ENCODE data around the gene BTBD16.

DNA sequence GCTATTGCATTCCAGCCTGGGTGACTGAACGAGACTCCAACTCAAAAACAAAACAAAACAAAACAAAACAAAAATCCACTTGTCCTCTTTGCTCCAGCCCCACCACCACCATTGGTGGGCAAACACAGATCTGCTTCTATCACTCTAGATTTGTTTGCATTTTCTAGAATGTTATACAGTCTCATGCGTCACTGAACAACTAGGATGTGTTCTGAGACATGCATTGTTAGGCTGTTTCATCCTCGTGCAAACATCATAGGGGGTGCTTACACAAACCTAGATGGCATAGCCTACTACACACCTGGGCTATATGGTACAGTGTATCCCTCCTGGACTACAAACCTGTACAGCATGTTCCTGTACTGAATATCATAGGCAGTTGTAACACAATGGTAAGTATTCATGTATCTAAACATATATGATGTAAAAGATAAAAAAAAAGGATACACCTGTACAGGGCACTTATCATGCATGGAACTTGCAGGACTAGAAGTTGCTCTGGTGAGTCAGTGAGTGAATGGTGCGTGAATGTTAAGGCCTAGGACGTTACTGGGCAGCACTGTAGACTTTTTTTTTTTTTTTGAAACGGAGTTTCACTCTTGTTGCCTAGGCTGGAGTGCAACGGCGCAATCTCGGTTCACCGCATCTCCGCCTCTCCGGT lies 45.3 kb downstream of the BTBD16 start:
- TF ChIP-seq, protein P1, sequence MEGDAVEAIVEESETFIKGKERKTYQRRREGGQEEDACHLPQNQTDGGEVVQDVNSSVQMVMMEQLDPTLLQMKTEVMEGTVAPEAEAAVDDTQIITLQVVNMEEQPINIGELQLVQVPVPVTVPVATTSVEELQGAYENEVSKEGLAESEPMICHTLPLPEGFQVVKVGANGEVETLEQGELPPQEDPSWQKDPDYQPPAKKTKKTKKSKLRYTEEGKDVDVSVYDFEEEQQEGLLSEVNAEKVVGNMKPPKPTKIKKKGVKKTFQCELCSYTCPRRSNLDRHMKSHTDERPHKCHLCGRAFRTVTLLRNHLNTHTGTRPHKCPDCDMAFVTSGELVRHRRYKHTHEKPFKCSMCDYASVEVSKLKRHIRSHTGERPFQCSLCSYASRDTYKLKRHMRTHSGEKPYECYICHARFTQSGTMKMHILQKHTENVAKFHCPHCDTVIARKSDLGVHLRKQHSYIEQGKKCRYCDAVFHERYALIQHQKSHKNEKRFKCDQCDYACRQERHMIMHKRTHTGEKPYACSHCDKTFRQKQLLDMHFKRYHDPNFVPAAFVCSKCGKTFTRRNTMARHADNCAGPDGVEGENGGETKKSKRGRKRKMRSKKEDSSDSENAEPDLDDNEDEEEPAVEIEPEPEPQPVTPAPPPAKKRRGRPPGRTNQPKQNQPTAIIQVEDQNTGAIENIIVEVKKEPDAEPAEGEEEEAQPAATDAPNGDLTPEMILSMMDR (IDR thresholded peaks at IDR 0.05; ENCODE audit: low read depth, low read length) = no peak
- no peak for TF ChIP-seq EZH2phosphoT487 (IDR thresholded peaks at IDR 0.05; ENCODE audit: low read depth)

Data from OCI-LY3 (cell line).